Testis (tissue), 3 donors: ENCODE measurements around the gene TPM3. TPM values are rescaled to one million over a fixed set of nuclear protein-coding genes. Genes with fewer than 3 reads are reported as not detected.

Source experiments
- DNase-seq: peaks from one replicate; pipeline ENCODE4 v3.0.0-alpha.2; 2019
- H3K27ac ChIP-seq, 2 donors: fragments of 200-600 bp; sonication (generic); one replicate each; pipeline ENCODE4 v1.5.1; 2019
- H3K27me3 ChIP-seq: fragments of 200-600 bp; sonication (generic); one replicate; pipeline ENCODE4 v1.5.1; 2019
- H3K36me3 ChIP-seq: fragments of 200-600 bp; sonication (generic); one replicate; pipeline ENCODE4 v1.5.1; 2017; ENCODE audit warnings: low read depth; ENCODE audit errors: missing control alignments
- H3K4me1 ChIP-seq: fragments of 200-600 bp; sonication (generic); one replicate; pipeline ENCODE4 v1.5.1; 2019
- H3K4me3 ChIP-seq, 2 donors: fragments of 200-600 bp; sonication (generic); one replicate each; pipeline ENCODE4 v1.5.1; 2017 to 2019
- H3K9me3 ChIP-seq: fragments of 200-600 bp; sonication (generic); one replicate; pipeline ENCODE4 v1.5.1; 2017
- CTCF ChIP-seq, 3 experiments: fragments of 450-650 bp in 2 of 3; fragments of 200-600 bp in 1 of 3; sonication (generic) in 1 of 3; IDR thresholded peaks; one replicate each; pipeline ENCODE4 v1.5.1; 2016 to 2019; ENCODE audit warnings: antibody characterized with exemption in 3 of 3, mild to moderate bottlenecking in 2 of 3, moderate library complexity in 1 of 3
- POLR2A ChIP-seq: fragments of 450-650 bp; IDR thresholded peaks from one replicate; pipeline ENCODE4 v1.6.1; 2017; ENCODE audit warnings: antibody characterized with exemption, mild to moderate bottlenecking, moderate library complexity
- WGBS, 2 donors: methylation state at CpG; one replicate each; pipeline ENCODE4 v1.1.5; 2018; 5-methylcytosine and 5-hydroxymethylcytosine counted together
- intact Hi-C: fragments of 100-400 bp; cut with DNase I; formaldehyde crosslinking; loops from one replicate; pipeline ENCODE4 v1.15.1; 2023; ENCODE audit warnings: low total_unique reads
- polyA plus RNA-seq: library from polyadenylated mRNA; stranded (reverse); fragments of 350-450 nt; fragmentation: Illumina TruSeq; extraction: RNeasy Lipid Tissue Mini Kit (QIAGEN cat#74804); gene quantifications from one replicate; pipeline ENCODE4 v1.2.3, GENCODE V29; 2014; ENCODE audit warnings: low read depth, low replicate concordance; ENCODE audit not compliant: insufficient read depth
- total RNA-seq, 2 donors: library from RNA; depleted of rRNA; stranded (reverse); fragments of >200 nt; gene quantifications; one replicate each; pipeline ENCODE4 v1.2.3, GENCODE V29; 2016

Gene TPM3
- total and polyA plus RNA-seq, 3 donors from 2014 or later: 266 to 356 (median 290) TPM

- no peaks in the 10 kb centered on the region for H3K9me3 ChIP-seq
- no peaks in the 10 kb centered on the region for H3K27me3 ChIP-seq
- no peaks in the 10 kb centered on the region for H3K36me3 ChIP-seq
- intact Hi-C loops: no loop called here
- 0% methylated on average over 63 to 73 of the region's 73 CpGs for WGBS, 2 donors
- TF ChIP-seq CTCF (IDR thresholded peaks at IDR 0.05) (peak in 1 of 3 experiments; percentile 15), POLR2A (peak; percentile 67)
- peaks cover 32% of the 10 kb centered on the region for H3K4me1 ChIP-seq
- H3K4me3 ChIP-seq: peak within 1 kb of the TSS; percentile 75 to 98
- DNase-seq: peak; percentile 98
- H3K27ac ChIP-seq: peak within 1 kb of the TSS; percentile 98
These were observed 28.4 kb upstream of the TPM3 start, which contains the start of gene UBAP2L for GRCh38 chr1:154220071-154220969. TSS of gene UBAP2L (plus strand) at chr1:154220955. CDS start at chr1:154225124, 4,169 bp downstream.

GRCh38 chr1:154219541-154219940 lies 27.6 kb upstream of the TPM3 start:
- TF ChIP-seq CTCF (IDR thresholded peaks at IDR 0.05) (no peak), POLR2A (no peak)
- Histone ChIP-seq H3K27ac (peak overlapping the region; percentile 98), H3K4me3 (peak overlapping the region; percentile 75 to 98), H3K9me3 (no peaks in the 10 kb centered on the region), H3K4me1 (peaks cover 32% of the 10 kb centered on the region), H3K27me3 (no peaks in the 10 kb centered on the region), H3K36me3 (no peaks in the 10 kb centered on the region)
- intact Hi-C loops: no loop called here
- DNase-seq: peak; percentile 54
- 6% methylated on average over 5 of the region's 5 CpGs for WGBS, 2 donors

GRCh38 chr1:154218545-154218944 lies 26.6 kb upstream of the TPM3 start:
- H3K27ac ChIP-seq: peak overlapping the region; percentile 98
- WGBS, 2 donors: 70 to 77% methylated on average over 3 of the region's 3 CpGs

GRCh38 chr1:154213274-154213673 lies 21.4 kb upstream of the TPM3 start:
- Histone ChIP-seq H3K4me3 (no peak overlapping the region), H3K4me1 (peaks cover 1% of the 10 kb centered on the region), H3K9me3 (no peaks in the 10 kb centered on the region), H3K27ac (no peak overlapping the region), H3K27me3 (no peaks in the 10 kb centered on the region), H3K36me3 (no peaks in the 10 kb centered on the region)
- intact Hi-C loops: no loop called here
- TF ChIP-seq CTCF (IDR thresholded peaks at IDR 0.05): no peak
- DNase-seq: no peak
- 90 to 97% methylated on average over 1 of the region's 1 CpG for WGBS, 2 donors

More at GRCh38 chr1:154218545-154218944, 26.6 kb upstream of the TPM3 start:
- Histone ChIP-seq H3K4me3 (no peak overlapping the region), H3K9me3 (no peaks in the 10 kb centered on the region), H3K4me1 (peaks cover 27% of the 10 kb centered on the region), H3K27me3 (no peaks in the 10 kb centered on the region), H3K36me3 (no peaks in the 10 kb centered on the region)
- intact Hi-C loops: no loop called here
- TF ChIP-seq CTCF (IDR thresholded peaks at IDR 0.05) (no peak), POLR2A (no peak)
- no peak for DNase-seq
